WERI-Rb-1 (cell line): Measurements from ENCODE around the gene GID4.

Source experiments
- DNase-seq: peaks from one replicate; pipeline ENCODE4 v3.0.0-alpha.2; 2020
- H3K27ac ChIP-seq: fragments of 250-450 bp; sonication (Bioruptor Pico); 2 replicates; pipeline ENCODE4 v1.5.1; 2020; ENCODE audit warnings: mild to moderate bottlenecking, moderate library complexity
- H3K27me3 ChIP-seq: fragments of 250-450 bp; sonication (Bioruptor Pico); 2 replicates; pipeline ENCODE4 v1.5.1; 2021; ENCODE audit warnings: mild to moderate bottlenecking, low read depth, moderate library complexity; ENCODE audit not compliant: insufficient read depth, severe bottlenecking
- H3K36me3 ChIP-seq: fragments of 250-450 bp; sonication (Bioruptor Pico); 2 replicates; pipeline ENCODE4 v1.5.1; 2020; ENCODE audit warnings: mild to moderate bottlenecking, moderate library complexity
- H3K4me3 ChIP-seq: 2 replicates; pipeline ENCODE4 v1.5.1; 2011; ENCODE audit warnings: low read depth, mild to moderate bottlenecking, control low read depth, low read length
- H3K9me3 ChIP-seq: fragments of 250-450 bp; sonication (Bioruptor Pico); 2 replicates; pipeline ENCODE4 v1.5.1; 2021; ENCODE audit warnings: mild to moderate bottlenecking, moderate library complexity; ENCODE audit not compliant: severe bottlenecking
- CTCF ChIP-seq: IDR thresholded peaks from 2 replicates; pipeline ENCODE4 v1.5.1; 2011; ENCODE audit warnings: low read depth, mild to moderate bottlenecking, control low read depth, inconsistent platforms, low read length

GID4 gene

GRCh38 chr17:18109935-18110485 lies 70.8 kb downstream of the GID4 start:
- Histone ChIP-seq H3K4me3 (no peak overlapping the region), H3K27me3 (no peaks in the 10 kb centered on the region), H3K27ac (no peak overlapping the region), H3K9me3 (no peaks in the 10 kb centered on the region), H3K36me3 (no peaks in the 10 kb centered on the region)
- DNase-seq: no peak
- no peak for TF ChIP-seq CTCF

- Histone ChIP-seq H3K27me3 (no peaks in the 10 kb centered on the region), H3K27ac (no peak overlapping the region), H3K36me3 (no peaks in the 10 kb centered on the region), H3K4me3 (no peak overlapping the region), H3K9me3 (no peaks in the 10 kb centered on the region)
- DNase-seq: no peak
- no peak for TF ChIP-seq CTCF
Measured at GRCh38 chr17:18110636-18111145, 71.5 kb downstream of the GID4 start.

- H3K4me3 ChIP-seq: no peak overlapping the region
- H3K36me3 ChIP-seq: no peaks in the 10 kb centered on the region
- no peak overlapping the region for H3K27ac ChIP-seq
Measured at GRCh38 chr17:18111330-18111971, 72.2 kb downstream of the GID4 start.

GRCh38 chr17:18115517-18115916 lies 76.3 kb downstream of the GID4 start:
- no peaks in the 10 kb centered on the region for H3K36me3 ChIP-seq
- H3K27ac ChIP-seq: no peak overlapping the region
- TF ChIP-seq CTCF: no peak

More at GRCh38 chr17:18111330-18111971, 72.2 kb downstream of the GID4 start:
- no peak for TF ChIP-seq CTCF
- DNase-seq: no peak
- H3K9me3 ChIP-seq: no peaks in the 10 kb centered on the region
- no peaks in the 10 kb centered on the region for H3K27me3 ChIP-seq

GRCh38 chr17:18116078-18116477 lies 76.9 kb downstream of the GID4 start:
- H3K4me3 ChIP-seq: no peak overlapping the region
- no peaks in the 10 kb centered on the region for H3K36me3 ChIP-seq
- TF ChIP-seq CTCF: no peak
- peaks cover 20% of the 10 kb centered on the region for H3K9me3 ChIP-seq
- H3K27ac ChIP-seq: no peak overlapping the region
- no peaks in the 10 kb centered on the region for H3K27me3 ChIP-seq
- no peak for DNase-seq

More at GRCh38 chr17:18115517-18115916, 76.3 kb downstream of the GID4 start:
- peaks cover 20% of the 10 kb centered on the region for H3K9me3 ChIP-seq
- H3K4me3 ChIP-seq: no peak overlapping the region
- H3K27me3 ChIP-seq: no peaks in the 10 kb centered on the region
- DNase-seq: no peak
